Heart right ventricle (tissue), 16 donors: ENCODE results near the gene CPOX. TPM values are rescaled to one million over a fixed set of nuclear protein-coding genes. Genes with fewer than 3 reads are reported as not detected.

Experiments
- ATAC-seq, 8 donors: fragments of 200-7000 bp; cut with Tn5 transposase; one replicate each; pipeline ENCODE4 v1.9.1; 2020; ENCODE audit warnings: mild to moderate bottlenecking in 8 of 8, moderate library complexity in 8 of 8, moderate number of reproducible peaks in 1 of 8
- DNase-seq, 2 donors: peaks; one replicate each; pipeline ENCODE4 v3.0.0-alpha.2; 2020
- H3K27ac ChIP-seq, 10 donors: fragments of 200-600 bp; sonication (generic) in 2 of 10; one replicate each; pipeline versions ENCODE4 v1.5.0 to v1.8.0; 2020 to 2022; ENCODE audit warnings: mild to moderate bottlenecking in 3 of 10
- H3K27me3 ChIP-seq, 7 donors: fragments of 200-600 bp; one replicate each; pipeline ENCODE4 v1.8.0; 2021 to 2022; ENCODE audit warnings: mild to moderate bottlenecking in 2 of 7
- H3K36me3 ChIP-seq, 9 donors: fragments of 200-600 bp; sonication (generic) in 1 of 9; one replicate each; pipeline versions ENCODE4 v1.5.0 to v1.8.0; 2020 to 2022; ENCODE audit warnings: mild to moderate bottlenecking in 2 of 9
- H3K4me1 ChIP-seq, 9 donors: fragments of 200-600 bp; sonication (generic) in 1 of 9; one replicate each; pipeline versions ENCODE4 v1.5.0 to v1.8.0; 2020 to 2022; ENCODE audit warnings: mild to moderate bottlenecking in 4 of 9
- H3K4me3 ChIP-seq, 10 donors: fragments of 200-600 bp; sonication (generic) in 2 of 10; one replicate each; pipeline versions ENCODE4 v1.5.0 to v1.8.0; 2020 to 2022; ENCODE audit warnings: mild to moderate bottlenecking in 7 of 10, moderate library complexity in 2 of 10
- H3K9me3 ChIP-seq, 11 donors: fragments of 200-600 bp in 10 of 11; sonication (generic) in 2 of 11; one replicate each; pipeline versions ENCODE4 v1.5.0 to v1.8.0; 2013 to 2022; ENCODE audit warnings: mild to moderate bottlenecking in 2 of 11, control low read depth in 1 of 11, moderate library complexity in 1 of 11
- CTCF ChIP-seq, 9 donors: fragments of 200-600 bp; sonication (generic) in 2 of 9; IDR thresholded peaks; one replicate each; pipeline versions ENCODE4 v1.5.0 to v1.8.0; 2021 to 2022; ENCODE audit warnings: antibody characterized with exemption in 9 of 9, mild to moderate bottlenecking in 5 of 9, moderate library complexity in 1 of 9
- WGBS, 2 donors: extraction: QIAGEN DNeasy Blood & Tissue Kit; methylation state at CpG; one replicate each; pipeline ENCODE4 v1.1.7; 2013; ENCODE audit warnings: inconsistent platforms in 1 of 2; 5-methylcytosine and 5-hydroxymethylcytosine counted together
- intact Hi-C, 10 donors: fragments of 100-400 bp; cut with DNase I; formaldehyde crosslinking; loops; one replicate each; pipeline versions ENCODE4 v1.11.1 to v1.14.2; 2022
- polyA plus RNA-seq, 2 donors: library from polyadenylated mRNA; stranded (reverse); fragments of 200-250 nt; gene quantifications; one replicate each; pipeline ENCODE4 v1.2.3, GENCODE V29; 2013
- total RNA-seq, 10 donors: library from RNA; stranded (reverse); fragmentation: NEBNext Ultra II Directional in 3 of 10; extraction: Animal tissue kit (Norgen Biotek cat#: 25700) in 3 of 10; gene quantifications; one replicate each; pipeline versions ENCODE4 v1.2.1 to v1.2.4, GENCODE V29; 2021 to 2023
- donor health status: Arrhythmogenic right ventricular cardiomyopathy.
- donor health status: ischemic (EF 13 %, LVEDD 7.1; RV severe dilation, severe dysfunction).
- donor health status: healthy with polysubstance abuse.
- donor health status: DM: no; HTN: yes; CAD: no.
- donor health status: DM: no; HTN: no; CAD: no.
- donor health status: ischemic (EF 25% LVEDD 6.9; RV normal size, moderate dysfunction).
- donor health status: ischemic (EF 25% LVEDD 5.7; RV mildly dilated, moderate dysfunction).
- donor health status: healthy.
- donor health status: DM: yes; HTN: yes; CAD: no.
- donor health status: Ischemic cardiomyopathy.
- donor health status: ischemic (EF 35%, LVEDD 5.7; RV mildly dilated, moderate dysfunction).
- donor health status: nonischemic (EF 11% LVEDD 7.7; RV severe dilation, severe dysfunction).
- donor health status: DM: yes; HTN: yes; CAD: no.
- donor health status: PGD.
- donor health status: ischemic (EF 29% LVEDD 5.4; RV normal size, mild dysfunction).
- donor health status: nonischemic (EF 23%, LVEDD 6.1; RV moderate dilation, normal function).

CPOX gene
- total and polyA plus RNA-seq, 12 donors = 7.7 to 12.5 (median 11.0) TPM

GRCh38 chr3:98565237-98565643, 28.2 kb downstream of the CPOX start:
- no peaks in the 10 kb centered on the region for H3K36me3 ChIP-seq
- intact Hi-C loops = no loop called here
- TF ChIP-seq CTCF (IDR thresholded peaks at IDR 0.05) = no peak
- peak overlapping the region in 1 of 10 donors; percentile 46 for H3K27ac ChIP-seq
- no peak for ATAC-seq
- WGBS, 2 donors = 41 to 56% methylated on average over 3 of the region's 3 CpGs
- DNase-seq = no peak
- H3K4me3 ChIP-seq = no peak overlapping the region
- no peaks in the 10 kb centered on the region for H3K9me3 ChIP-seq
- no peaks in the 10 kb centered on the region for H3K27me3 ChIP-seq
- peaks cover 0 to 38% (median 0%) of the 10 kb centered on the region in 9 donors for H3K4me1 ChIP-seq

GRCh38 chr3:98564282-98565005, 29.0 kb downstream of the CPOX start:
- 71 to 76% methylated on average over 7 of the region's 7 CpGs for WGBS, 2 donors
- H3K9me3 ChIP-seq = peaks cover 0 to 4% (median 0%) of the 10 kb centered on the region in 11 donors
- H3K27me3 ChIP-seq = no peaks in the 10 kb centered on the region
- no peak for DNase-seq
- H3K36me3 ChIP-seq = no peaks in the 10 kb centered on the region
- ATAC-seq = no peak
- H3K27ac ChIP-seq = peak overlapping the region in 1 of 10 donors; percentile 69
- intact Hi-C loops = no loop called here
- no peak overlapping the region for H3K4me3 ChIP-seq
- no peak for TF ChIP-seq CTCF (IDR thresholded peaks at IDR 0.05)
- peaks cover 0 to 38% (median 0%) of the 10 kb centered on the region in 9 donors for H3K4me1 ChIP-seq

GRCh38 chr3:98563661-98564281, 29.6 kb downstream of the CPOX start:
- Histone ChIP-seq H3K36me3 (no peaks in the 10 kb centered on the region), H3K27me3 (no peaks in the 10 kb centered on the region), H3K9me3 (peaks cover 0 to 4% (median 0%) of the 10 kb centered on the region in 11 donors), H3K4me3 (no peak overlapping the region), H3K27ac (peak overlapping the region in 1 of 10 donors; percentile 69), H3K4me1 (peaks cover 0 to 38% (median 0%) of the 10 kb centered on the region in 9 donors)
- WGBS, 2 donors = 82 to 85% methylated on average over 4 of the region's 4 CpGs
- no peak for TF ChIP-seq CTCF (IDR thresholded peaks at IDR 0.05)
- ATAC-seq (no peak), DNase-seq (no peak)
- intact Hi-C loops = no loop called here

- intact Hi-C loops = no loop called here
- DNase-seq (no peak), ATAC-seq (no peak)
- no peak for TF ChIP-seq CTCF (IDR thresholded peaks at IDR 0.05)
- Histone ChIP-seq H3K9me3 (peaks cover 0 to 4% (median 0%) of the 10 kb centered on the region in 11 donors), H3K4me3 (no peak overlapping the region), H3K27me3 (no peaks in the 10 kb centered on the region), H3K36me3 (no peaks in the 10 kb centered on the region), H3K4me1 (peaks cover 0 to 38% (median 0%) of the 10 kb centered on the region in 9 donors), H3K27ac (no peak overlapping the region)
- 83 to 87% methylated on average over 5 of the region's 5 CpGs for WGBS, 2 donors
Observed at GRCh38 chr3:98561727-98562521, 31.5 kb downstream of the CPOX start.
